ENCODE data around the gene UBL7.

The UBL7 gene

GRCh38 chr15:74408385-74408784 is 52.6 kb downstream of the UBL7 start:
- DNase-seq (no peak), ATAC-seq (no peak)

GRCh38 chr15:74406992-74407705 is 53.8 kb downstream of the UBL7 start:
- no peak for DNase-seq

GRCh38 chr15:74406517-74406916 is 54.4 kb downstream of the UBL7 start:
- DNase-seq (no peak), ATAC-seq (no peak)

More at GRCh38 chr15:74406992-74407705, 53.8 kb downstream of the UBL7 start:
- ATAC-seq: no peak

GRCh38 chr15:74405823-74406222 is 55.1 kb downstream of the UBL7 start:
- no peak for DNase-seq
- no peak for ATAC-seq

GRCh38 chr15:74403991-74404563 is 56.9 kb downstream of the UBL7 start:
- peak; percentile 60 for DNase-seq

GRCh38 chr15:74403588-74403919 is 57.4 kb downstream of the UBL7 start:
- no peak for ATAC-seq

More at GRCh38 chr15:74403991-74404563, 56.9 kb downstream of the UBL7 start:
- no peak for ATAC-seq

GRCh38 chr15:74402873-74403587 is 57.9 kb downstream of the UBL7 start:
- ATAC-seq (peak; percentile 78), DNase-seq (peak; percentile 91)

More at GRCh38 chr15:74403588-74403919, 57.4 kb downstream of the UBL7 start:
- DNase-seq: no peak

GRCh38 chr15:74402337-74402841 is 58.6 kb downstream of the UBL7 start:
- DNase-seq (peak; percentile 66), ATAC-seq (peak; percentile 4)

- DNase-seq (peak; percentile 55), ATAC-seq (peak; percentile 1)
These were observed 59.8 kb downstream of the UBL7 start for GRCh38 chr15:74400915-74401757.

GRCh38 chr15:74400313-74400860 is 60.6 kb downstream of the UBL7 start:
- no peak for DNase-seq

GRCh38 chr15:74399511-74400312 is 61.2 kb downstream of the UBL7 start:
- peak; percentile 78 for DNase-seq
- ATAC-seq: peak; percentile 12

More at GRCh38 chr15:74400313-74400860, 60.6 kb downstream of the UBL7 start:
- no peak for ATAC-seq

- ATAC-seq (no peak), DNase-seq (no peak)
These were observed 61.9 kb downstream of the UBL7 start for GRCh38 chr15:74399100-74399499.

- no peak for ATAC-seq
- no peak for DNase-seq
These were observed 62.8 kb downstream of the UBL7 start for GRCh38 chr15:74398183-74398582.

- ATAC-seq (no peak), DNase-seq (no peak)
These were observed 63.5 kb downstream of the UBL7 start for GRCh38 chr15:74397239-74398068.

GRCh38 chr15:74396445-74397238 is 64.3 kb downstream of the UBL7 start:
- ATAC-seq (peak; percentile 58), DNase-seq (peak; percentile 76)

GRCh38 chr15:74396146-74396438 is 64.9 kb downstream of the UBL7 start:
- ATAC-seq (no peak), DNase-seq (no peak)
